ENCODE results near the gene LFNG.

The LFNG gene

DNA sequence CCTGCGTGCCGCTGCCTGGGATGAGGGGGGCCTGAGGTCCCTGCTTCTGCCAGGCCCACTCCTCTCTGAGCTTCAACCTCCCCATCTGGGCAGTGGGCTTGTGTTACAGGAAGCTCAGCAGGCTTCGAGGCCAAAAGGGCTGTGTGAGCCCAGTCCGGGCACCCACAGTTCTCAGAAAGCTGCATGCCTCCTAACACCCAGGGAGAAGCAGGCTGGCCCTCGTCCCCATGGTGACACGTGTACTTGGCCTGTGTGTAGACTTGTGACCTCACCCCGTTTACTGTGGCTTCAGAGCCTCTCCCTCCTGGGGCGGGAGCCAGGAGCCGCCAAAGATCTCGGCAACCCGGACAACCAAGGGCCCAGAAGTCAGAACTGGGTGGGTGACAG, 41.2 kb upstream of the LFNG start:
- no peaks in the 10 kb centered on the region for H3K36me3 Mint-ChIP-seq (ENCODE audit: low read depth)
- peaks cover 10% of the 10 kb centered on the region for H3K9me3 Mint-ChIP-seq
- intact Hi-C loops (cut with micrococcal nuclease): loop anchor here (5.0 kb wide), 2 partner anchors 39 to 79 kb away; partner anchors contain the start of genes BRAT1, IQCE and LFNG
- H3K4me1 Mint-ChIP-seq (ENCODE audit: low read depth): peaks cover 19% of the 10 kb centered on the region
- peaks cover 57% of the 10 kb centered on the region for H3K27me3 Mint-ChIP-seq
- H3K4me3 Mint-ChIP-seq: no peak overlapping the region
- peak overlapping the region; percentile 45 for H3K27ac Mint-ChIP-seq

DNA sequence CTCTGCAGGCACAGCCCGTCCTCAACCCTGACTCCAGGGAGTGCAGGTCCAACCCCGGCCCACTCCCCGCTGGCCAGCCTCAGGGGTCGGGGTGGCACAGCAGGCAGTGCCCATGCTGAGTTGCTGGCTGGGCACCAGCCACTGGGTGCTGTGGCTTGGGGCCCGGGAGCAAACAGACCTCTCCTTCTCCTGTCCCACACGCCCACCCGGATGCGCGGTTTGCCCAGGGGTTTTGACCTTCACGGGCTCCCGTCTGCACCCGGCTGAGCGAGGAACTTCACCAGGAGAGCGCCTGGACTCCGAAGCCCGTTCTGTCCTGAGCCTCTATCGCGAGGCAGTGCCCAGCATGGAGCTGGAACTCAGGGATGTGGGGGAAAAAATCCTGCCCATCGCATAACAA, 40.8 kb upstream of the LFNG start:
- Mint-ChIP-seq H3K27me3 (peaks cover 55% of the 10 kb centered on the region), H3K9me3 (peaks cover 11% of the 10 kb centered on the region), H3K27ac (peak overlapping the region; percentile 55), H3K4me1 (ENCODE audit: low read depth) (peaks cover 19% of the 10 kb centered on the region), H3K4me3 (no peak overlapping the region), H3K36me3 (ENCODE audit: low read depth) (no peaks in the 10 kb centered on the region)
- intact Hi-C loops (cut with micrococcal nuclease): loop anchor here (5.0 kb wide), 2 partner anchors 39 to 79 kb away; partner anchors contain the start of genes BRAT1, IQCE and LFNG

DNA sequence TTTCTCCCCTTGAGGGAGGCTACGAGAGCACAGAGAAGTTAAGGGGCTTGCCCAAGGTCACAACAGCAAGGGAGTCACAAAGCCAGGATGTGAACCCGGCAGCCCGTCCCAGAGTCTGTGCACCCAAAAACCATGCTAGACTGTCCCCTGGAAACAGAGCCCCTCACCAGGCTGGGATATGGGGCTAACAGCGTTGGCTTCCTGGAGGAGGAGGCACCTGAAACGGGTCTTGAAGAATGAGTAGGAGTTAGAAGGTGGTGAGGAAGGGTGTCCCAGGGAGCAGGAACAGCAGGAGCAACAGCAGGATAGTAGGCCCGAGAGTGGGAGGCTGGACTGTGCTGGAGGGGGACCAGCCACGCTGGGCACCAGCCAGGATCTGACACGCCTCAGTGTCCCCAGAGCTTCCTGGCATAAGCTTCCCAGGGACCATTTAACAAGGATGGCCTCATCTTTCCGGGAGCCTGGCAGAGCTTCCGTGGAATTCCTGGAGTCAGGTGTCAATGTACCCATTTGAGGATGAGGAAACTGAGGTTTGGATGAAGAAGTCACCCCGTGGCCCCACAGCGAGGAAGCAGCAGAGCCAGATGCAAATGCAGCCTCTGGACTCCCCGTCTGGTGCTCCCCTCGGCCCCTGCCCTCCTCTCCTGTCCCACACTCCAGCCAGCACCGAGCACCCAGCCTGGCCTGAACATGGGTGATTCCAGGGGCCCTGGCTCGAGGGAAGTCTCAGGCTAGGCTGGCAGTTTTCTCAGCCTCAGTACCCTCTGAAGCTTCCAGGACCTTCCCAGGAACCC, 40.1 kb upstream of the LFNG start:
- intact Hi-C loops (cut with micrococcal nuclease): loop anchor here (5.0 kb wide), 2 partner anchors 38 to 78 kb away; partner anchors contain the start of genes BRAT1, IQCE and LFNG
- Mint-ChIP-seq H3K4me3 (no peak overlapping the region), H3K9me3 (peaks cover 11% of the 10 kb centered on the region), H3K27ac (peak overlapping the region; percentile 55), H3K27me3 (peaks cover 52% of the 10 kb centered on the region), H3K36me3 (ENCODE audit: low read depth) (no peaks in the 10 kb centered on the region), H3K4me1 (ENCODE audit: low read depth) (peaks cover 19% of the 10 kb centered on the region)

DNA sequence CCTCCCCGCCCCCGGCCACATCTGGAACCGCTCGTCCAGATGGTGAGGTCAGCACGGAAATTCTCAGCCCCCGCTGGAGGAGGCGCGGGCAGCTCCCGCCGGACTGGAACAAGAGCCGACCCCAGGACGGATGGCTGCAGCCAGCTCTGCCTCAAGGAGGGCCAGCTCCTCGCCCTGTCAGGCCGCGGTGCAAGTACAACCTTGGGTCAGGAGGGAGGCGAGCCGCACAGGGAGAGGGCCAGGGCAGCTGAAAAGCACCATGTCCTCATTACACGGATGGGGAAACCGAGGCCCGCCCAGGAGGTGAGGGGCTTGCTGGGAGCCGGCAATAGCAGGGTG, 39.5 kb upstream of the LFNG start:
- intact Hi-C loops (cut with micrococcal nuclease): no loop called here

DNA sequence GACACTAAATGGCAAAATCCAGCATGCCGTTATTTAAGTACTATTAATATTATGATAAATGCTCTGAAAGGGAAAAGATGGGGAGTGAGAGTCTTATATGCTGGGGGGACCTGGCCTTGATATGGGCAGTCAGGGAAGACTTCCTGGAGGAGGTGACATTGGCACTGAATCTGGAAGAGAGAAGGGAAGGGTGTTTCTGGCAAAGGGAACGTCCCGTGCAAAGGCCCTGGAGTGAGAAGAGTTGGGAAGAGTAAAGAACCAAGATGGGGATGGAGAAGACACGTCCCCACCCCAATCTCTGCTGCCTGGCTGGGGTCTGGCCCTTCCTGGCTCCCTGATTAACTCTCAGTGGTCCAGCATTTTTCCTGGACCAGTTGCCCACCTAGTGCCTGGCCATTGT, 38.4 kb upstream of the LFNG start:
- peaks cover 50% of the 10 kb centered on the region for H3K27me3 Mint-ChIP-seq
- H3K36me3 Mint-ChIP-seq (ENCODE audit: low read depth): no peaks in the 10 kb centered on the region
- H3K27ac Mint-ChIP-seq: no peak overlapping the region
- H3K9me3 Mint-ChIP-seq: peaks cover 11% of the 10 kb centered on the region
- intact Hi-C loops (cut with micrococcal nuclease): no loop called here
- H3K4me1 Mint-ChIP-seq (ENCODE audit: low read depth): peaks cover 19% of the 10 kb centered on the region
- H3K4me3 Mint-ChIP-seq: no peak overlapping the region

More for the DNA sequence above, 39.5 kb upstream of the LFNG start:
- H3K4me3 Mint-ChIP-seq: no peak overlapping the region
- peaks cover 52% of the 10 kb centered on the region for H3K27me3 Mint-ChIP-seq
- no peak overlapping the region for H3K27ac Mint-ChIP-seq
- no peaks in the 10 kb centered on the region for H3K36me3 Mint-ChIP-seq (ENCODE audit: low read depth)
- H3K4me1 Mint-ChIP-seq (ENCODE audit: low read depth): peaks cover 19% of the 10 kb centered on the region
- H3K9me3 Mint-ChIP-seq: peaks cover 11% of the 10 kb centered on the region

DNA sequence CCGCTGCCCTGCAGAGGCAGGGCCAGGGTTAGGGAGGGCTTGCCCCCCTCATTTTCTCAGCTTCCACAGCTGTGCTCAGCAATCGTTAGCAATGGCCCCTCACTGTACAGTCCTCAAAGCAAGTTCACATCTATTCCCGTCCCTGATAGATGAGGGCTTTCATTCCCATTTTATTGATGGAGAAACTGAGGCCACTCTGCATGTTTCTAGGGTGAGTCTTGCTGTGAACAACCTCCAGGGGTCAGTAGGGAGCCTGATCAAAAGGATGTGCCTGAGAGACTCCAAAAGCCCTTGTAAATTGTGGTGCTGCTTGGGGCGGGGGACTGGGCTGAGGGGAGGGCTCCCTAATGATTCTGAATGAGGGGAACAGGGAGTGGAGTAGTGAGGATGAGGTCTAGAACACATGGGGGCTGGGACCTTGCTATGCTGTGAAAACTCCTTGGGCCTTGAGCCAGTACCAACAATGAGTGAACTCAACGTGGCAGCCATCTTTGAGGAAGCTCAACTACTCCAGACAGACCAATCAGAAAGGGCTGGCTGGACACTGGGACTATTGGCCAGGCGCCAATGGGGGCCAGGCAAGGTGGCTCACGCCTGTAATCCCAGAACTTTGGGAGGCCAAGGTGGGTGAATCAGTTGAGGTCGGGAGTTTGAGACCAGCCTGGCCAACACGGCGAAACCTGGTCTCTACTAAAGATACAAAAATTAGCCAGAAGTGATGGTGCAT, 36.7 kb upstream of the LFNG start:
- Mint-ChIP-seq H3K27ac (no peak overlapping the region), H3K9me3 (peaks cover 11% of the 10 kb centered on the region), H3K4me3 (no peak overlapping the region), H3K27me3 (peaks cover 44% of the 10 kb centered on the region), H3K36me3 (ENCODE audit: low read depth) (no peaks in the 10 kb centered on the region), H3K4me1 (ENCODE audit: low read depth) (peaks cover 9% of the 10 kb centered on the region)
- intact Hi-C loops (cut with micrococcal nuclease): no loop called here

DNA sequence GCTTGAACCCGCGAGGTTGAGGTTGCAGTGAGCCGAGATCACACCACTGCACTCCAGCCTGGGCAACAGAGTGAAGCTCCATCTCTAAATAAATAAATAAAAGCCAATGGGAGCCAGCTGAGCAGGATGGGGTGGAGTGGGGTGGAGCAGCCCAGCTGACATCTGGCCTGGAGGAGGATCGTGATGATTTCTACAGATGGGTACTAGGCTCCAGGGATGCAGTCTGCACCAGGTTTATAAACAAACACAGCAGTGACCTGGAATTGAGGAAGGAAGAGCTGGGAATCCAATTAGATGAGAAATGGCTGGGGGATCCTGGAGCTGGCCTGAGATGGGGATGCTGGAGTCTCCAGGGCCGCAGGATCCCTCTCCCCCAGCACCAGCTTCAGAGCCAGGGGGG, 36.1 kb upstream of the LFNG start:
- Mint-ChIP-seq H3K27me3 (peaks cover 46% of the 10 kb centered on the region), H3K27ac (no peak overlapping the region), H3K9me3 (peaks cover 11% of the 10 kb centered on the region), H3K4me3 (no peak overlapping the region), H3K4me1 (ENCODE audit: low read depth) (peaks cover 2% of the 10 kb centered on the region), H3K36me3 (ENCODE audit: low read depth) (no peaks in the 10 kb centered on the region)
- intact Hi-C loops (cut with micrococcal nuclease): no loop called here

DNA sequence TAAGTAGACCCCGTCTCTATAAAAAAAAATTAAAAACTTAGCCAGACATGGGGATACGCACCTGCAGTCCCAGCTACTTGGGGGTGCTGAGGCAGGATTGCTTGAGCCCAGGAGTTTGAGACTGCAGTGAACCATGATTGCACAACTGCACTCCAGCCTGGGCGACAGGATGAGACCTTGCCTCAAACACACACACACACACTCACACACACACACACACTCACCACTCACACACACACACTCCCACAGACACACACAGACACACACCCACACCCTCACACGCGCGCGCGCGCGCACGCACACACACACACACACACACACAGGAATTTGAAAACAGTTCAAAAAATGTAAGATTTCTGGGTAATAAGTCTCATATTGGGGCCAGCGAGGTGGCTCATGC, 34.7 kb upstream of the LFNG start:
- peaks cover 6% of the 10 kb centered on the region for H3K4me1 Mint-ChIP-seq (ENCODE audit: low read depth)
- H3K4me3 Mint-ChIP-seq: no peak overlapping the region
- H3K27ac Mint-ChIP-seq: no peak overlapping the region
- H3K27me3 Mint-ChIP-seq: peaks cover 45% of the 10 kb centered on the region
- intact Hi-C loops (cut with micrococcal nuclease): no loop called here
- H3K9me3 Mint-ChIP-seq: peaks cover 11% of the 10 kb centered on the region
- H3K36me3 Mint-ChIP-seq (ENCODE audit: low read depth): no peaks in the 10 kb centered on the region

DNA sequence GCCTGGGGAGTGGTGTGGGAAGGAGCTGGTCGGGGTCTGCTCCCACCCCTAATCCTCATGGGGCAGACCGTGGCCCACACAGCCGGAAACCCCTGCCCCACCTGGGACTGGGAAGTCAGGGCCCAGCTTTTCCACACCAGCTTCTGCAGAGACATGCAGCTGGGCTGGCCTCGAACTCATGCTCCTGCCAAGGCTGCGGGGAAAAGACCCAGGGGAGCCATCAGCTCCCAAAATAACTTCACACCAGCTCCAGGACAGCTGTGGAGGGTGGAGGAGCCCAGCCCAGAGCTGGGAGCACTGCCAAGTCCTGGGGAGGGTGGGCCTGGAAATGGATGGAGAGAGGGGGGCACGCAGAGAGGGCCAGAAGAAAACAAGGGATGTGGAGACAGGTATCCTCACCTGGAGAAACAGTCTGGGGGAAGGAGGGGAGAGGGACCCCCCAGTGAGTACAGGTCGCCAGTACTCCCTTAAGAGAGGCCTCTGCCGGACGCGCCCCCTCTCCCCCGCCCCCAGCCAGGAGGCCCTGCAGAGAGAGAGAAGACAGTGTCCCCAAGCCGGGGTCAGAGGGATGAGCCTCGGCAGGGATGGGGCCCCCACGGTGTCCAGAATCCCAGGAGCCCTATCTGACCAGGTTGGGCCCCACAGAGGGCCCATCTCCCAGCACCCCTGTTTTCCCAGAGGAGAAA, 31.8 kb upstream of the LFNG start:
- no peaks in the 10 kb centered on the region for H3K36me3 Mint-ChIP-seq (ENCODE audit: low read depth)
- H3K27me3 Mint-ChIP-seq: peaks cover 42% of the 10 kb centered on the region
- intact Hi-C loops (cut with micrococcal nuclease): no loop called here
- no peak overlapping the region for H3K27ac Mint-ChIP-seq
- peaks cover 22% of the 10 kb centered on the region for H3K9me3 Mint-ChIP-seq
- H3K4me1 Mint-ChIP-seq (ENCODE audit: low read depth): peaks cover 6% of the 10 kb centered on the region
- H3K4me3 Mint-ChIP-seq: no peak overlapping the region

DNA sequence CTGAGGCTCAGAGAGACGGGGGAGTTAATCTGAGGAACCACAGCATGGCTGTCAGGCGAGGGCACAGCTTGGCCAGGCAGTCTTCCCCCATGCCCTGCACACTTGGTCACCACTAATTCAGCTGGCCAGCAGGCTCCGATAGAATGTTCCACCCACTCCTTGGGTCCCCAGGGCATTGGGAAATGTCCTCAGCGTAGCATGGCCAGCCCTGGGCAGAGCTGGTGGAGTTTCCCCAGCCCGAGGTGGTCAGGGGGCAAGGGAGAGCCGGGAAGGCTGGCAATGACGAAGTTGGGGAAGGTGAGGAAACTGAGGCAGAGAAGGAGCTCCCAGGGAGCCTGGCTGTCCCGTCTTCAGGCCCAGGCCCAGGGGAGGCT, 31.3 kb upstream of the LFNG start:
- Mint-ChIP-seq H3K9me3 (peaks cover 16% of the 10 kb centered on the region), H3K27ac (no peak overlapping the region), H3K27me3 (peaks cover 43% of the 10 kb centered on the region), H3K4me1 (ENCODE audit: low read depth) (peaks cover 6% of the 10 kb centered on the region), H3K36me3 (ENCODE audit: low read depth) (no peaks in the 10 kb centered on the region), H3K4me3 (no peak overlapping the region)
- intact Hi-C loops (cut with micrococcal nuclease): no loop called here

DNA sequence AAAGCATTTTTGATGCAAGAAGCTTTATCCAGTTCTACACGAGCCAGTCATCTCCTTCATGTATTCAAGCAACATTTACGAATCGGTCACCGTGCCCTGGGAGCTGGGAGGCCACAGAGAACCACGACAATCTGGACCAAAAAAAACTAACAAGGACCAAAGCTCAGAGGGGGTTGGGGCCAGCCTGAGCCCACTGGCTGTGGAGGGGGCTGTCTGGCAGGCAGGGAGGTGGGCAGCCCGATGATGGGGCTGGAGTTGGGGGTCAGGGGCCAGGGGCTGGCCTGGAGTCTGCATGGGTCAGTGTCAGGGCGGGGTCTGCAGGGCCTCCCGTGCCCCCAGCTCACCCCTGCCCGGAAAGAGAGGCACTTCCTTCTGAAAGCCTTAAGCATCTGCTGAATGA, 30.9 kb upstream of the LFNG start:
- intact Hi-C loops (cut with micrococcal nuclease): no loop called here
- H3K36me3 Mint-ChIP-seq (ENCODE audit: low read depth): no peaks in the 10 kb centered on the region
- H3K9me3 Mint-ChIP-seq: peaks cover 14% of the 10 kb centered on the region
- no peak overlapping the region for H3K4me3 Mint-ChIP-seq
- H3K27me3 Mint-ChIP-seq: peaks cover 47% of the 10 kb centered on the region
- peaks cover 6% of the 10 kb centered on the region for H3K4me1 Mint-ChIP-seq (ENCODE audit: low read depth)
- no peak overlapping the region for H3K27ac Mint-ChIP-seq

DNA sequence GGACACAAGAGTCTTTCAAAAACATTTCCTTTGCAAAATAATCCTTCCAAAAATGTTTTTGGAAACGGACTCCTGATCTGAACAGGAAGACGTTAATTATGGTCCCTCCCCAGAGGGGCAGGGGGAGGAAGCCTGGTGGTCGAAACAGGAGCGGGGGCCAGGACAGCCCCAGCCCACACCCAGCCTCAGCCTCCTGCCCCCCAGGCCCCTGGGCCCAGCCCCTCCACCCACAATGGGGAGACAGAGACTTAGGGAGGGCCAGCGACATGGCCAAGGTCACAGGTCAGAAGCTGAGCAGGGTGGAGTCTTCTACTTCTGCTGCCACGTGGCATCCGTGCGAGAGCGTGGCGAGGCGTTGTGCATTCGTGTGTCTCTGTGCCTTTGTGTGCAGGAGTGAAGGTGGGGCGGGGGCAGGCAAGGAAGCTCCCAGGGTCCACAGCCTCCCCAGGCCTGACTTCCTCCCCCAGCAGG, 29.4 kb upstream of the LFNG start:
- no peaks in the 10 kb centered on the region for H3K36me3 Mint-ChIP-seq (ENCODE audit: low read depth)
- intact Hi-C loops (cut with micrococcal nuclease): no loop called here
- peaks cover 14% of the 10 kb centered on the region for H3K9me3 Mint-ChIP-seq
- no peak overlapping the region for H3K4me3 Mint-ChIP-seq
- peaks cover 56% of the 10 kb centered on the region for H3K27me3 Mint-ChIP-seq
- H3K27ac Mint-ChIP-seq: no peak overlapping the region
- H3K4me1 Mint-ChIP-seq (ENCODE audit: low read depth): peaks cover 11% of the 10 kb centered on the region

DNA sequence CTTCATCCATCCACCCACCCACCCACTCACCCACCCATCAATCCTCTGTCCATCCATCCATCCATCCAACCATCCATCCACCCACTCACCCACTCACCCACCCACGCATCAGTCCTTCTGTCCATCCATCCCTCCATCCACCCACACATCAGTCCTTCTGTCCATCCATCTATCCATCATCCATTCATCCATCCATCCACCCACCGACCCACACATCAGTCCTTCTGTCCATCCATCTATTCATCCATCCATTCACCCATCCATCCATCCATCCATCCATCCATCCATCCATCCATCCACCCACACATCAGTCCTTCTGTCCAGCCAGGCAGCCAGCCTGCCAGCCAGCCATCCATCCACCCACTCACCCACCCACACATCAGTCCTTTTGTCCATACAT, 27.5 kb upstream of the LFNG start:
- H3K27ac Mint-ChIP-seq: no peak overlapping the region
- no peak overlapping the region for H3K4me3 Mint-ChIP-seq
- peaks cover 14% of the 10 kb centered on the region for H3K9me3 Mint-ChIP-seq
- no peaks in the 10 kb centered on the region for H3K36me3 Mint-ChIP-seq (ENCODE audit: low read depth)
- peaks cover 67% of the 10 kb centered on the region for H3K27me3 Mint-ChIP-seq
- intact Hi-C loops (cut with micrococcal nuclease): no loop called here
- peaks cover 11% of the 10 kb centered on the region for H3K4me1 Mint-ChIP-seq (ENCODE audit: low read depth)
